ENCODE measurements around the gene MRPL2.

Gene MRPL2

DNA sequence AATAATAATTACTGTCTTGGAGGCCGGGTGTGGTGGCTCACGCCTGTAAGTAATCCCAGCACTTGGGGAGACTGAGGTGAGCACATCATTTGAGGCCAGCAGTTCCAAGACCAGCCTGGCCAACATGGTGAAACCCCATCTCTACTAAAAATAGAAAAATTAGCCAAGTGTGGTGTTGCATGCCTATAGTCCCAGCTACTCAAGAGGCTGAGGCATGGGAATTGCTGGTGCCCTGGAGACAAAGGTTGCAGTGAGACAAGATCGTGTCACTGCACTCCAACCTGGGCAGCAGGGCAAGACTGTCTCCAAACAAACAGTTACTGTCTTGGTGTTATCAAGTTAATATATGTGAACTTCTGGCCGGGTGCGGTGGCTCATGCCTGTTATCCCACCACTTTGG lies 32.9 kb downstream of the MRPL2 start:
- Histone ChIP-seq H3K9me3 (replicated peaks; ENCODE audit: low read length) (no peaks in the 10 kb centered on the region), H3K4me1 (ENCODE audit: control insufficient read depth, insufficient read depth, low read length) (peaks cover under 1% of the 10 kb centered on the region), H3K9ac (ENCODE audit: low read depth, low read length) (no peak overlapping the region), H3K27me3 (ENCODE audit: control insufficient read depth, insufficient read depth, low read length) (no peaks in the 10 kb centered on the region), H3K4me2 (ENCODE audit: low read length) (no peak overlapping the region), H3K4me3 (ENCODE audit: low read length) (no peak overlapping the region), H3K36me3 (ENCODE audit: insufficient read depth, low read length) (peaks cover 65% of the 10 kb centered on the region)

DNA sequence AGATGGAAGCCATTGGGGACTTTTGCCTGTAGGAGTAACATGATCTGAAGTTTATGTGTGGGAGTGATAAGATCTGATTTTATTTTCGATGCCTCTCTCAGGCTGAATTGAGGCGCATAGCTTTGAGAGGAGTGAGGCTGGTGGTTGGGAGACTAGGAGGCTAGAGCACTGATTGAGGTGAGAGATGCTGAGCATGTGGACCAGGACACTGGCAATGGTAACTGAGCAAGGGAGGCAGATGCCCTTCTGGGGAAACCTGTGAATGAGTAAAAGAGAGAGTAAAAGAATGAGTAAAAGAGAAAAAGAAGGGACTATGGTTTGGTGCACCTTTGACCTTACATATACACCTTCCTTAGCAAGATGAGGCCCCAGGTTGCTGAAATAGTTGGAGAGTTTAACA lies 34.8 kb downstream of the MRPL2 start:
- Histone ChIP-seq H3K36me3 (ENCODE audit: insufficient read depth, low read length) (peaks cover 73% of the 10 kb centered on the region), H3K4me1 (ENCODE audit: control insufficient read depth, insufficient read depth, low read length) (peaks cover 10% of the 10 kb centered on the region)

DNA sequence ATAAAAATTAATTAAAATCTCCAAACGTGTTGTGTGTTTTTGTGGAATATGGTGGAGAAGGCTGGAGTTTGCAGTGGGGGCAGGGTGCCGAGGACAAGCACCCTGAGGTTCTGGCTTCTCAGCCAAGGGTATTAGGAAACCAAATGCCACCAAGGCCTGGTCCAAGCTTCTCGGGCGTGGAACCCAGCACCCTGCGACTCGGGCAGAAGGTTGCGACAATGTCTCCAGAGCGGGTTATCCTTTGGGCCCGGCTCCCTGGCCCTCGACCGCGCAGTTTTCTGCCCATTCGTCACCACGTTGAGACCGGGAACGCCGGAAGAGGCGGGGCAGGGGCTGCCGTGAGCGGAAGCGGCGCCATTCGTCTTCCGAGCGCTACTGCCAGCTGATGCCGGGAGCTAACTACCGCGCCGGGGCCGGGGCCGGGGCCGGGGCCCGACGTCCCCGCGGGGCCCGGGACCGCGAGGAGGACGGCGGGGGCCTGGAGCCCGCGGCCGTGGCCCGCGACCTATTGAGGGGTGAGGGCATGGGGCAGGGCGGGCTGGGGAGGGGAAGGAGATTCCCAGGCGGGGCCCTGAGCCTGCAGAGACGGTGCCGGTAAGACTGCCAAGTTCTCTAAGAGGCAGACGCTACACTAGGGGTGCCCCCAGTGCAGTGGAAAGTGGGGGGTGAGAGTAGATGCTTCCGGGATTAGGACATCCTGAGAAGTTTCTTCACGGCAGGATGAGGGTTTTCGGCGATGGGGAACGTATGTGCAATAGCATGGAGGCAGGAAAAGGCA lies 37.8 kb downstream of the MRPL2 start, which contains the start of gene RRP36:
RRP36 (plus strand) TSS at position 354 of the 778 bp plus-strand sequence; CDS start at position 386, 32 bp downstream.
- Histone ChIP-seq H3K9ac (ENCODE audit: low read depth, low read length) (peak within 1 kb of the TSS; percentile 98), H3K4me3 (ENCODE audit: low read length) (peak within 1 kb of the TSS; percentile 100), H3K36me3 (ENCODE audit: insufficient read depth, low read length) (peaks cover 73% of the 10 kb centered on the region), H3K27me3 (ENCODE audit: control insufficient read depth, insufficient read depth, low read length) (no peaks in the 10 kb centered on the region), H3K4me1 (ENCODE audit: control insufficient read depth, insufficient read depth, low read length) (peaks cover 13% of the 10 kb centered on the region), H3K9me3 (replicated peaks; ENCODE audit: low read length) (no peaks in the 10 kb centered on the region), H3K4me2 (ENCODE audit: low read length) (peak within 1 kb of the TSS; percentile 96)

More for the DNA sequence above, 34.8 kb downstream of the MRPL2 start:
- Histone ChIP-seq H3K9ac (ENCODE audit: low read depth, low read length) (no peak overlapping the region), H3K9me3 (replicated peaks; ENCODE audit: low read length) (no peaks in the 10 kb centered on the region), H3K27me3 (ENCODE audit: control insufficient read depth, insufficient read depth, low read length) (no peaks in the 10 kb centered on the region), H3K4me3 (ENCODE audit: low read length) (no peak overlapping the region), H3K4me2 (ENCODE audit: low read length) (no peak overlapping the region)

DNA sequence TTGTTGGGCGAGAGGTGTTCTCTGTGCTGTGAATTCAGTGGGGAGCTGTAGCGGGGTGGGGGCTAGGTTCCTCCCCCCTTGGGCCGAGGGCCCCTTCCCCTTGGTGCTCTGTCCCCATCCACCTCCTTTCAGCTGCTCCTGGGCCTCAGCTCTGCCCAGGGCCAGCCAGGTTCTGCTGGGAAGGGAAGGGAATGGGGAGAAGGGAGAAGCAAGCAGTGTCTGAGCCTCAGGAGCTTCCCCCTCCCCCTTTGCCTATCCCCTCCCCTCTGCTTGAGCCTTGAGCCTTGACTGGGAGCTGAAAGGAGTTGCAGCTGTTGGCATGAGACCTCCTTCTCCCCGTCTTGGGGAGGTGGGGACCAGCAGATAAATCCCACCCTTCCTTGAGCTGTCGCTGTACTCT lies 38.4 kb downstream of the MRPL2 start:
- Histone ChIP-seq H3K9me3 (replicated peaks; ENCODE audit: low read length) (no peaks in the 10 kb centered on the region), H3K36me3 (ENCODE audit: insufficient read depth, low read length) (peaks cover 67% of the 10 kb centered on the region), H3K9ac (ENCODE audit: low read depth, low read length) (peak overlapping the region; percentile 98), H3K4me3 (ENCODE audit: low read length) (peak overlapping the region; percentile 100), H3K27me3 (ENCODE audit: control insufficient read depth, insufficient read depth, low read length) (no peaks in the 10 kb centered on the region), H3K4me1 (ENCODE audit: control insufficient read depth, insufficient read depth, low read length) (peaks cover 18% of the 10 kb centered on the region), H3K4me2 (ENCODE audit: low read length) (peak overlapping the region; percentile 96)

DNA sequence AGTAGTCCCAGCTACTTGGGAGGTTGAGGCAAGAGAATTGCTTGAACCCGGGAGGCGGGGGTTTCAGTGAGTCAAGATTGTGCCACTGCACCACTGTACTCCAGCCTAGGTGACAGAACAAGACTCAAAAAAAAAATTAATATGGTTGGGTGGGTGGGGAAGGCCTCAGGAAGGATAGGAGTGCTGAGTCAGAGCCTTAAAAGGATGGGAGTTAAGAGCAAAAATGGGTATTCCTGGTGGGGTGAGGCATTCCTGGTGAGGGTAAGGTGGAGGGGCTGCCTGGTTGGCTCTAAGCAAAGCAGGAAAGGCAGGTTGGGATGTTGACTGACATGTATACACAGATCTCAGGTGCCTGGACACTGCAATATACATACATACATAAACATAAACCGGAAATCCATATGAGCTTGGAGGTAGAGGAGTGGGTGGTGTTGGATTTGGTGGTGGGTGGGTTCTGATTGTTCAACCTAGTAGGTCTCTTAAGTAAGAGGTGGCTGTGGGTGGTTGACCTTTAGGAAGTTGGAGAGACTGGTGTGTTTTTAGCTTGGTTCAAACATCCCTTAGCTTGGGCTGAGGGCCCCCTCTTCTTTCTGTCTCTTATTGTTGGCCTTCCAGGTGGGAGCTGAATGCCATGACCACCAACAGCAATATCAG lies 39.1 kb downstream of the MRPL2 start:
- H3K4me1 ChIP-seq (ENCODE audit: control insufficient read depth, insufficient read depth, low read length) = peaks cover 21% of the 10 kb centered on the region
- peaks cover 63% of the 10 kb centered on the region for H3K36me3 ChIP-seq (ENCODE audit: insufficient read depth, low read length)
- no peak overlapping the region for H3K4me2 ChIP-seq (ENCODE audit: low read length)
- H3K27me3 ChIP-seq (ENCODE audit: control insufficient read depth, insufficient read depth, low read length) = no peaks in the 10 kb centered on the region
- no peaks in the 10 kb centered on the region for H3K9me3 ChIP-seq (replicated peaks; ENCODE audit: low read length)
- H3K4me3 ChIP-seq (ENCODE audit: low read length) = no peak overlapping the region
- peak overlapping the region; percentile 98 for H3K9ac ChIP-seq (ENCODE audit: low read depth, low read length)

DNA sequence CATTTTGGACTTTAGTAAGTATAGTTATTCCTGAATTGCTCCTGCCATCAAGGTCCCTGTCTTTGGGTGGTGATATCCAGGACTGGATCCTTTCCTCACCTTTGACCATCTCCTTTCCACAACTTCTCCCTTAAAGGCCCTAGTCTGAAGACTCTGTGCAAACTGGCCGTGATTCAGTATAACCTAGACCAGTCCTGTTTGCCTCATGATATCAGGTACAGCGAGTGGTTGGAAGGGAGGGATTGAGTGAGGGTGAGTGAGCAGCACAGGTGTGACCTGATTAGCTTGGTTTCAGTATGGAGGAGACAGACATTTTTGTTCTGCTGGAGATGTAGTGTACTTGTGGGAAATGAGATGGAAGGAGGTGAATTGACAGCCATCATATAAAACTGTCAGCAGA lies 40.1 kb downstream of the MRPL2 start:
- Histone ChIP-seq H3K36me3 (ENCODE audit: insufficient read depth, low read length) (peaks cover 53% of the 10 kb centered on the region), H3K4me3 (ENCODE audit: low read length) (no peak overlapping the region), H3K9me3 (replicated peaks; ENCODE audit: low read length) (no peaks in the 10 kb centered on the region), H3K9ac (ENCODE audit: low read depth, low read length) (no peak overlapping the region), H3K4me2 (ENCODE audit: low read length) (no peak overlapping the region), H3K4me1 (ENCODE audit: control insufficient read depth, insufficient read depth, low read length) (peaks cover 26% of the 10 kb centered on the region), H3K27me3 (ENCODE audit: control insufficient read depth, insufficient read depth, low read length) (no peaks in the 10 kb centered on the region)

DNA sequence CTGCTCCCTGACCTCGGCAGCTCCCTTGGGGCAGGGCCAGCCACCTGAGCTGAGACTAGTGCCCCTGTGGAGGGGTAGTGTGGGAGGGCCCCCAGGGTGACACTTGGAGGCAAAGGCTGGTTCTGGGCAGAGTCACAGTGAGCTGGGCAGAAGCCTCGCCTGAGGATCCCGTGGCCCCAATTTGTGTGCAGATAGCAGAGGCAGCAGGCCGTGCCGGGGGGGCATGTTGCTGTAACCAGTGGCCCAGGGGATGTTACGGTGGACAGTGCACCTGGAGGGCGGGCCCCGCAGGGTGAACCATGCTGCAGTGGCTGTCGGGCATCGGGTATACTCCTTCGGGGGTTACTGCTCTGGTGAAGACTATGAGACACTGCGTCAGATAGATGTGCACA lies 42.3 kb downstream of the MRPL2 start:
- Histone ChIP-seq H3K27me3 (ENCODE audit: control insufficient read depth, insufficient read depth, low read length) (no peaks in the 10 kb centered on the region), H3K4me3 (ENCODE audit: low read length) (no peak overlapping the region), H3K36me3 (ENCODE audit: insufficient read depth, low read length) (peaks cover 51% of the 10 kb centered on the region), H3K4me1 (ENCODE audit: control insufficient read depth, insufficient read depth, low read length) (peaks cover 39% of the 10 kb centered on the region), H3K4me2 (ENCODE audit: low read length) (no peak overlapping the region), H3K9me3 (replicated peaks; ENCODE audit: low read length) (no peaks in the 10 kb centered on the region), H3K9ac (ENCODE audit: low read depth, low read length) (no peak overlapping the region)

DNA sequence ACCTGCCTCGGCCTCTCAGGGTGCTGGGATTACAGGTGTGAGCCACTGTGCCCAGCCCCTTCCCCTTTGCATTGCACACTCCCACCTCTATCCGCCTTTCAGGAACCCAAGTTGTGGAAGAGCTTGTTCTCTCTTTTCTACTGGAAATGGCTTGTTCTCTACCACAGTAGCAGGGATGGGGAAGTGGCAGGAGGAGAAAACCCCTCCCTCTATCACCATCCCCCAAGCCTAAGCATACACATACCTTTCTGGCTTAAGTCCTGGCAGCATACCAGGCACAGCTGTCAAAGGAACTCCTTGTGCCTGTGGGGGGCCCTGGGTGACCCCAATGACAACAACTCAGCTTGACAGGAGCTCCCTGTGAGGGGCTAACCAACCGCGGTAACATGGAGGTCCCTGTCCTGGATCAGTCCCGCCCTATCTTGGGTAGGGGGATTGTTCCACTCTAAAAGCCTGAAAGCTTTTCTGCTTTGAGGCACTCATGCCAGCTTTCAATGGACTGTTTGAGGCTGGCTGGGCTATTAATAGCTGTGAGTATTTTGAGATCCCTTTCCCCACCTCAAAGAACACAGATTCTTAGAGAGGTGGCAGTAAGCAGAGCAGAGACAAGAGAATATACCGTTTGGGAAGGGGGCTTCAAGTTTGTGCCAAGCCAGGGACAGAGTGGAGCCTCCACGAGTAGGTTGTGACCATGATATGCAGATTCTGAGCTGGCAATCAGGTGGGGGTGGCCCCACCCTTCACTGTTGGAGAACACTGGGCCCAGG lies 42.9 kb downstream of the MRPL2 start:
- H3K9ac ChIP-seq (ENCODE audit: low read depth, low read length) = no peak overlapping the region
- peaks cover 53% of the 10 kb centered on the region for H3K36me3 ChIP-seq (ENCODE audit: insufficient read depth, low read length)
- no peak overlapping the region for H3K4me3 ChIP-seq (ENCODE audit: low read length)
- H3K4me1 ChIP-seq (ENCODE audit: control insufficient read depth, insufficient read depth, low read length) = peaks cover 42% of the 10 kb centered on the region
- no peaks in the 10 kb centered on the region for H3K9me3 ChIP-seq (replicated peaks; ENCODE audit: low read length)
- H3K4me2 ChIP-seq (ENCODE audit: low read length) = no peak overlapping the region
- no peaks in the 10 kb centered on the region for H3K27me3 ChIP-seq (ENCODE audit: control insufficient read depth, insufficient read depth, low read length)

DNA sequence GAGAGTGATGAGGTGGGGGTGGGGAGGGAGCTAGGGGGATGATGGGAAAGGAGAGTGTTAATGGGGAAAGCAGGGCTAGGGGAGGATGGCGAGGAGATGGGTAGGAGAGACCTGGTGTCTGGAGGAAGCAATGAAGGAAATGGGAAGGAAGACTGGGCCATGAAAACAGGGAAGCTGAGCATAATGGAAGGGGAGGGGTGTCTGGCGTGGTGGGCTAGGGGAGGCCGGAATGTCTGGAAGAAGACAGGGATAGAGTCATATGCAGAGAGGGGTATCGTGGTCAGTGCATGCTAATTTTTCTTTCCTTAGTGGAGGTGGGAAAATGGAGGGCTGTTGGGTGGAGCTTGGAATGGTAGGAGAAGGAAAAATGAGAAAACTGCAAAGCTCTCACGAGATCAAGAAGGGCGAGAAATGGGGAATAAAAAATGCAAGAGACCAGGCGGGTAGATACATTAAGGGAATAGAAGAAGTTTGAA lies 44.8 kb downstream of the MRPL2 start:
- Histone ChIP-seq H3K27me3 (ENCODE audit: control insufficient read depth, insufficient read depth, low read length) (no peaks in the 10 kb centered on the region), H3K9me3 (replicated peaks; ENCODE audit: low read length) (no peaks in the 10 kb centered on the region), H3K36me3 (ENCODE audit: insufficient read depth, low read length) (peaks cover 50% of the 10 kb centered on the region), H3K4me2 (ENCODE audit: low read length) (peak overlapping the region; percentile 81), H3K9ac (ENCODE audit: low read depth, low read length) (peak overlapping the region; percentile 88), H3K4me3 (ENCODE audit: low read length) (peak overlapping the region; percentile 84), H3K4me1 (ENCODE audit: control insufficient read depth, insufficient read depth, low read length) (peaks cover 31% of the 10 kb centered on the region)

DNA sequence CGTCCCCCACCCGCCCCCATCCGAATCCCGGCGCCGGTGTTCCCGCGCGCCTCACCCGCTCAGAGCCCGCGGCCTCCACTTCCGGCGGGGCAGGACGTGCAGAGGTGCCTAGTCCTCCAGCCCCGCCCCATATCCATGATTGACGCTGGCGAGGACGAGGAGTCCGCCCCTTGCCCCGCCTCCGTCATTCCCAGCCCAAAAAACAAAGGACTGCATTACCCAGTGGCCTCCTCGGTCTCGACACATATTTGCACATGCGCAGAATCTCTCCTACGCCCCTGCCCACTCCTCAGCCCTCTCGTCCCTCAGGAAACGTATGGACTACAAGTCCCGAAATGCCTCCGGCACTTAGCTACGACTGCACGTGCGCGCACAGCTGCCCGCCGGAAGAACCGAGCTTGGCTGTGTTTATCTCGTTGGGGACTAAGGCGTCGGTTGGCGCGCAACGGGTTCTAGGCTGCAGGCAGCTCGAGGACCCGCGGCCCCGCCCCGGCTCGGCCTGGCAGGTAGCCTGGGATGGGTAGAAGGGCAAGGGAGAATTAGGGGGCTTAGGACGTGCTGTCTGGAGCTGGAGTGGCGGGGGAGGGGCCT lies 45.3 kb downstream of the MRPL2 start, which contains the start of the genes KLHDC3 and MEA1:
KLHDC3 (plus strand) TSS at position 407 of the 591 bp plus-strand sequence. CDS start 2,944 bp downstream, outside the sequence.
MEA1 (minus strand) TSS at position 104 of the 591 bp plus-strand sequence. CDS start 133 bp downstream, outside the sequence.
- peaks cover 31% of the 10 kb centered on the region for H3K4me1 ChIP-seq (ENCODE audit: control insufficient read depth, insufficient read depth, low read length)
- H3K27me3 ChIP-seq (ENCODE audit: control insufficient read depth, insufficient read depth, low read length) = no peaks in the 10 kb centered on the region
- H3K9me3 ChIP-seq (replicated peaks; ENCODE audit: low read length) = no peaks in the 10 kb centered on the region
- H3K36me3 ChIP-seq (ENCODE audit: insufficient read depth, low read length) = peaks cover 50% of the 10 kb centered on the region
- peak within 1 kb of the TSS; percentile 89 for H3K9ac ChIP-seq (ENCODE audit: low read depth, low read length)
- H3K4me3 ChIP-seq (ENCODE audit: low read length) = peak within 1 kb of the TSS; percentile 86
- H3K4me2 ChIP-seq (ENCODE audit: low read length) = peak within 1 kb of the TSS; percentile 100
